MM.1S (cell line): ENCODE data around the gene BAZ2A.

Source experiments
- DNase-seq: peaks from one replicate; pipeline ENCODE4 v3.0.0-alpha.2; 2015
- H2AFZ ChIP-seq: fragments of 300-600 bp; sonication (generic); 2 replicates; pipeline ENCODE4 v1.6.0; 2016; ENCODE audit warnings: antibody characterized with exemption, low read length
- H3F3A ChIP-seq: fragments of 300-600 bp; sonication (generic); 2 replicates; pipeline ENCODE4 v1.6.1; 2016; ENCODE audit warnings: mild to moderate bottlenecking, antibody characterized with exemption, low read length, moderate library complexity, mixed read lengths; ENCODE audit not compliant: insufficient read depth
- H3K27ac ChIP-seq: fragments of 300-600 bp; sonication (generic); 2 replicates; pipeline ENCODE4 v1.5.1; 2016; ENCODE audit warnings: mild to moderate bottlenecking, low read length
- H3K27me3 ChIP-seq: fragments of 300-600 bp; sonication (generic); replicated peaks from 2 replicates; pipeline ENCODE4 v1.6.0; 2016; ENCODE audit warnings: low read length; ENCODE audit not compliant: insufficient read depth
- H3K36me3 ChIP-seq: fragments of 300-600 bp; sonication (generic); replicated peaks from 2 replicates; pipeline ENCODE4 v1.6.1; 2016; ENCODE audit warnings: mild to moderate bottlenecking, low read length, mixed read lengths; ENCODE audit not compliant: insufficient read depth
- H3K4me1 ChIP-seq: fragments of 300-600 bp; sonication (generic); 2 replicates; pipeline ENCODE4 v1.6.1; 2016; ENCODE audit warnings: low read length, mixed read lengths
- H3K4me2 ChIP-seq: fragments of 300-600 bp; sonication (generic); 2 replicates; pipeline ENCODE4 v1.6.0; 2016; ENCODE audit warnings: low read depth, low read length
- H3K4me3 ChIP-seq: fragments of 300-600 bp; sonication (generic); 2 replicates; pipeline ENCODE4 v1.5.1; 2016; ENCODE audit warnings: low read length, mixed read lengths
- H3K79me2 ChIP-seq: fragments of 300-600 bp; sonication (generic); 2 replicates; pipeline ENCODE4 v1.6.1; 2016; ENCODE audit warnings: mixed run types, low read length, mixed read lengths
- H3K9ac ChIP-seq: fragments of 300-600 bp; sonication (generic); 2 replicates; pipeline ENCODE4 v1.6.1; 2016; ENCODE audit warnings: low read length, mixed read lengths
- H3K9me2 ChIP-seq: fragments of 300-600 bp; sonication (generic); replicated peaks from 2 replicates; pipeline ENCODE4 v1.6.1; 2016; ENCODE audit warnings: mild to moderate bottlenecking, low read length, mixed read lengths; ENCODE audit not compliant: insufficient read depth
- H3K9me3 ChIP-seq: fragments of 300-600 bp; sonication (generic); replicated peaks from 2 replicates; pipeline ENCODE4 v1.6.1; 2016; ENCODE audit warnings: mild to moderate bottlenecking, low read length, mixed read lengths; ENCODE audit not compliant: insufficient read depth
- H4K20me1 ChIP-seq: fragments of 300-600 bp; sonication (generic); 2 replicates; pipeline ENCODE4 v1.6.1; 2016; ENCODE audit warnings: mild to moderate bottlenecking, low read length, moderate library complexity, mixed read lengths; ENCODE audit not compliant: insufficient read depth
- CTCF ChIP-seq: fragments of 300-600 bp; sonication (generic); IDR thresholded peaks from 2 replicates; pipeline ENCODE4 v1.5.1; 2016; ENCODE audit warnings: antibody characterized with exemption, low read length, mixed read lengths
- EZH2 ChIP-seq: fragments of 300-600 bp; sonication (generic); optimal IDR thresholded peaks from 2 replicates; pipeline ENCODE3; 2017; ENCODE audit warnings: low read depth, mild to moderate bottlenecking, antibody characterized with exemption, low read length, mixed read lengths
- EZH2phosphoT487 ChIP-seq: fragments of 300-600 bp; sonication (generic); IDR thresholded peaks from 2 replicates; pipeline ENCODE4 v1.6.1; 2018; ENCODE audit warnings: antibody characterized with exemption, low read length

BAZ2A gene

GRCh38 chr12:56601503-56601902 is 28.6 kb downstream of the BAZ2A start:
- Histone ChIP-seq H2AFZ (no peak overlapping the region), H3K79me2 (no peaks in the 10 kb centered on the region), H3K9me2 (no peaks in the 10 kb centered on the region), H3K36me3 (peaks cover 32% of the 10 kb centered on the region), H3K9ac (no peak overlapping the region), H3K4me3 (no peak overlapping the region), H3F3A (0 out of 2 replicates have a peak, but pooled peaks cover under 1% of the 10 kb centered on the region), H3K9me3 (no peaks in the 10 kb centered on the region), H3K27me3 (no peaks in the 10 kb centered on the region), H4K20me1 (no peaks in the 10 kb centered on the region), H3K4me1 (no peaks in the 10 kb centered on the region), H3K27ac (no peak overlapping the region), H3K4me2 (no peak overlapping the region)
- TF ChIP-seq EZH2phosphoT487 (no peak), EZH2 (no peak), CTCF (peak; percentile 26)
- DNase-seq, result no peak

GRCh38 chr12:56600753-56601152 is 29.4 kb downstream of the BAZ2A start:
- TF ChIP-seq EZH2phosphoT487 (no peak), EZH2 (no peak), CTCF (no peak)
- Histone ChIP-seq H4K20me1 (no peaks in the 10 kb centered on the region), H3K27ac (no peak overlapping the region)

GRCh38 chr12:56599797-56600196 is 30.3 kb downstream of the BAZ2A start:
- H3K27ac ChIP-seq, result no peak overlapping the region
- no peaks in the 10 kb centered on the region for H3K27me3 ChIP-seq
- no peaks in the 10 kb centered on the region for H3K9me3 ChIP-seq
- no peak overlapping the region for H3K4me2 ChIP-seq
- H3K9me2 ChIP-seq, result no peaks in the 10 kb centered on the region
- 0 out of 2 replicates have a peak, but pooled peaks cover 8% of the 10 kb centered on the region for H3F3A ChIP-seq
- TF ChIP-seq CTCF, result no peak
- TF ChIP-seq EZH2phosphoT487, result no peak
- no peak for TF ChIP-seq EZH2
- DNase-seq, result no peak
- H3K9ac ChIP-seq, result no peak overlapping the region
- H4K20me1 ChIP-seq, result no peaks in the 10 kb centered on the region
- no peak overlapping the region for H2AFZ ChIP-seq
- peaks cover 32% of the 10 kb centered on the region for H3K36me3 ChIP-seq
- no peaks in the 10 kb centered on the region for H3K79me2 ChIP-seq
- H3K4me3 ChIP-seq, result no peak overlapping the region
- H3K4me1 ChIP-seq, result no peaks in the 10 kb centered on the region

More at GRCh38 chr12:56600753-56601152, 29.4 kb downstream of the BAZ2A start:
- Histone ChIP-seq H3F3A (0 out of 2 replicates have a peak, but pooled peaks cover 8% of the 10 kb centered on the region), H3K4me1 (no peaks in the 10 kb centered on the region), H3K27me3 (no peaks in the 10 kb centered on the region), H3K9me3 (no peaks in the 10 kb centered on the region), H2AFZ (no peak overlapping the region), H3K9me2 (no peaks in the 10 kb centered on the region), H3K9ac (no peak overlapping the region), H3K4me3 (no peak overlapping the region), H3K4me2 (no peak overlapping the region), H3K36me3 (peaks cover 32% of the 10 kb centered on the region), H3K79me2 (no peaks in the 10 kb centered on the region)
- no peak for DNase-seq
